ENCODE measurements around the gene ZNF521. TPM values are rescaled to one million over a fixed set of nuclear protein-coding genes. Genes with fewer than 3 reads are reported as not detected.

Gene ZNF521
- total RNA-seq, 1 donor from 2014 or later, result 57.1 TPM

GRCh38 chr18:25300492-25300891 lies 51.5 kb downstream of the ZNF521 start:
- no peak for ATAC-seq
- no peak for DNase-seq (ENCODE audit: low spot score)
- intact Hi-C loops (cut with DNase I), result no loop called here

GRCh38 chr18:25299426-25300300 lies 52.3 kb downstream of the ZNF521 start:
- intact Hi-C loops (cut with DNase I), result no loop called here
- ATAC-seq (peak; percentile 80), DNase-seq (ENCODE audit: low spot score) (no peak)

- ATAC-seq (peak; percentile 57), DNase-seq (ENCODE audit: low spot score) (peak; percentile 64)
- intact Hi-C loops (cut with DNase I), result no loop called here
Measured at GRCh38 chr18:25298853-25299274, 53.1 kb downstream of the ZNF521 start.

DNA sequence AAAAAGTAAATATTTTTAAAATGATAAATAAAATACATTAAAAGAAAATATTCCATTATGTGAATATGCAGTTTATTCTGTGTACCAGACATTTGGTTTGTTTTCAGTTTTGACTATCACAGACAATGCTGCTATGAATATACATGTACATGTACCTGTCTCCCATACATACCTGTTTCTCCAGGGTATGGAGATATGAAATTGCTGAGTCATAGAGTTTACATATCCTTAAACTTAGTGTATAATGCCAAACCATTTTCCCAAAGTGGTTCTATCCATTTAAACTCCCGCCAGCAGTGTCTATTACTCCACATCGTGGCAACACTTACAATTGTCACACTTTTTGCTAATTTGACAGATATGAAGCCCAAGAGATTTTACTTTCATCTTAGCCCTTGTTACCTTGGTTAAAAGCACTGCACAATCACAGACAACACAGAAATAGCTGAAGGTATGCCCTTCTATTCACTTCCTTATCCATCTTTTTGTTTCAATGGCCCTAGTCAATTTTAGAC lies 56.3 kb downstream of the ZNF521 start:
- intact Hi-C loops (cut with DNase I), result no loop called here
- ATAC-seq (no peak), DNase-seq (ENCODE audit: low spot score) (no peak)

DNA sequence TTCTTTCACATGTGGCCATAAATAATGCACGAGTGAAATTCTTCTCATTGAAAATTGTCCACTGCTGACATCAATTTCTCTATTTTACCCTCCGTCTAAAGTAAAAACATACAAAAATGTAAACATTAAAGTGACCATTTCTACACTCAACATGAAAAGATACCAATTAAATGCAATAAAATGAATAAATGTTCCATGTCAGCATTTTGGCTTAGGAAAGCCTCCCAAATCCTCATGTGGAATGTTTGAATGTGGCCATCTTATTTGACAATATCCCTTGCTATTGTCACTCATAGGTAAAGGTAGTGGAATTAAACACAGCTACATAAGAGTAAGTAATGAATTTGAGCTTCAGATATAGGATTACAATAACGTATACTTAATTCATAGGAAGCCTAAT lies 60.8 kb downstream of the ZNF521 start:
- ATAC-seq, result no peak
- DNase-seq (ENCODE audit: low spot score), result no peak
- intact Hi-C loops (cut with DNase I), result no loop called here

GRCh38 chr18:25289001-25289631 lies 62.9 kb downstream of the ZNF521 start:
- intact Hi-C loops (cut with DNase I), result no loop called here
- ATAC-seq, result peak; percentile 71

DNA sequence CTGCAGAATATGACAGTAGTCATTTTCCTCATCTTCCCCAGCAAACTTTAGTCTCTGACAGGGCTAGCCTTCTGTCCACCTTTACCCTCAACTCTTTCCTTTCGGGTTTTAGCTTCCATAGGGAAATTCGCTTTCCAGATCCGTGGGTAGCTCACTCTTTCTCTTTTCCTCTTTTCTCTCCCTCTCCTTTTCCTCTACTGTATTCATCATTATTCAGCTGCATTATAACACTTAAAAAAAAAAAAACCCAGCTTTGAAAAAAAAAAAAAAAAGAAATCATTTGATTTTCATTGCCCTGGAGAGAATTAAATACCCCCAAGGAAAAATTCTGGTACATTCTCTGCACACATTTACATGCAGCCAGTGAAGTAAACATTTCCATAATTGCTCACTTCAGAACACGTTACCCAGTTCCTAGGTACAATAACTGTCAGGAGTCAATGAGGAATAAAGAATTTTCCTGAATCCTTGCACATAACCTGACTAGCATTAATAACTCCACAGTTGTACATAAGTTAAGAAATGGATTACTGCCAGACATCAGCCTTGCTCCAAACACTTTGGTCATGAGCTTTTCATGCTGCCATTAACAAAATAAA lies 63.5 kb downstream of the ZNF521 start:
- ATAC-seq (no peak), DNase-seq (ENCODE audit: low spot score) (no peak)
- intact Hi-C loops (cut with DNase I), result no loop called here

More at GRCh38 chr18:25289001-25289631, 62.9 kb downstream of the ZNF521 start:
- DNase-seq (ENCODE audit: low spot score), result no peak

- DNase-seq (ENCODE audit: low spot score), result no peak
- no peak for ATAC-seq
- intact Hi-C loops (cut with DNase I), result no loop called here
Measured at GRCh38 chr18:25287106-25287505, 64.9 kb downstream of the ZNF521 start.

DNA sequence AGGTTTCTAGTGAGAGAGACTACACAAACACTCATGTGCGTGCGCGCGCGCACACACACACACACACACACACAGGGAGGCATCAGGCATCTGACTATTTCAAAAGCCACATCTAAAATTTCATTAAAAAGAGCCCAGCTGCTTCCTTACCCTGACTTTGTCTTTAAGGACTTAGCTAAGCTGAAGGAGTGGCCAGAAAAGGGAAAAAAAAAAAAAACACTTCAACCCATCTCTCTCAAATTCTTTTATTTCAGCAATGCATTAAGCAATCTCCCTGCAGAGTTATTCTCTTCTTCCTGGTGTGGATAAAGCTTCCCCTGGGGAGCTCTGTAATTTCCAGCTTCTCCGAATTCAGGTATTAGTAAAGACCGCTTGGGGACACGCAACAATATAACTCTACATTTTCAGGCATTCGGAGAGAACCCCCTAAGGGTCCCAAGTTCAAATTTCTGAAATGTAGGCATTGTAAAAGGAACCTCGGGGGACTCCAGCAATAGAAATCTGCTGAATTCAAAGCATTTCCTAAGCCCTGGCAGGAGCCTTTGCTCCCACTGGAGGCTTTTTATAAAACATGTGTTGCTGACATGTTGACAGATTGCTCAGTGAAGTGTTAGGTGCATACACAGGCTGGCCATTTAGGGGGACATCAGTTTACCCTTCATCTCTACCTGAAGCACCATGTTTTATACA lies 67.0 kb downstream of the ZNF521 start:
- ATAC-seq (peak; percentile 70), DNase-seq (ENCODE audit: low spot score) (no peak)
- intact Hi-C loops (cut with DNase I), result no loop called here

GRCh38 chr18:25284281-25284680 lies 67.7 kb downstream of the ZNF521 start:
- ATAC-seq (peak; percentile 32), DNase-seq (ENCODE audit: low spot score) (no peak)
- intact Hi-C loops (cut with DNase I), result no loop called here

DNA sequence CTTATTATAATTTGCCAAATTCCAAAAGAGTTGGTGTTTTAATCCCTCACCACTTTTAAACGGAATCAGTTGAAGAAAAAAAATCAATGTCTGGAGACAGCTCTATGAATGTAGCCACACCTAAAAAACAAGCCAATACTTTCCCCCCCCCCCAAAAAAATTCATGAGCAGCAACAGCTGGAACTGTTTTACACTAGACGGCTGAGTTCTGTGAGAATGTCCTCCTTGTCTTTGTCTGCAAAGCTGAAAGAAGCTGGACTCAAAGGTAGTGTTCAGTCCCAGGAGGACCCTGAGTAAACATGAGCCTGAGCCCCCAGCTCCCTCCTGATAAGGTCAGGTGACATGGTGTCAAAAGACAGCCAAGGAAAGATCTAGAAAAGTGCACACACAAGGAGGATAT lies 68.2 kb downstream of the ZNF521 start:
- ATAC-seq (peak; percentile 49), DNase-seq (ENCODE audit: low spot score) (no peak)
- intact Hi-C loops (cut with DNase I), result no loop called here

GRCh38 chr18:25282896-25283703 lies 68.9 kb downstream of the ZNF521 start:
- intact Hi-C loops (cut with DNase I), result no loop called here
- ATAC-seq, result no peak

DNA sequence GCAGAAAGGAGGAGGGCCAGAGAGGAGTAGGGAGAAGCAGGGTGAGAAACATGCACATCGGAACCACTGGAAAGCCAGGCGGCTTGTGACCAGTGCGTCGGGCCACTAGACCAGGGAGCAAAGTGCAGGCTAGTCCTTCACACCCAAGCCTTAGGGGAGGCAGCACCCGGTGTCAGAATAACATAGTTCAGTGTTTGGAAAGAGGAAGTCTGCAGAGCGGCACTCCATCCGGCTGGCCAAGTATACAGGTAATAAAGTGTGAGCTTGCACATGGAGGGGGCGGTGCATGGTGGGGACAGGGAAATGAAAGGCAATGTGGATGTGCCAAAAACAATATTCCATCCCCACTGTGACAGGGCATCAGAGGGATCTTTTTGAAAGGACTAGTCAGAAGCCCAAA lies 69.7 kb downstream of the ZNF521 start:
- no peak for DNase-seq (ENCODE audit: low spot score)
- ATAC-seq, result no peak
- intact Hi-C loops (cut with DNase I), result no loop called here

More at GRCh38 chr18:25282896-25283703, 68.9 kb downstream of the ZNF521 start:
- no peak for DNase-seq (ENCODE audit: low spot score)

- no peak for ATAC-seq
- intact Hi-C loops (cut with DNase I), result no loop called here
- no peak for DNase-seq (ENCODE audit: low spot score)
Measured at GRCh38 chr18:25281556-25281955, 70.4 kb downstream of the ZNF521 start.

DNA sequence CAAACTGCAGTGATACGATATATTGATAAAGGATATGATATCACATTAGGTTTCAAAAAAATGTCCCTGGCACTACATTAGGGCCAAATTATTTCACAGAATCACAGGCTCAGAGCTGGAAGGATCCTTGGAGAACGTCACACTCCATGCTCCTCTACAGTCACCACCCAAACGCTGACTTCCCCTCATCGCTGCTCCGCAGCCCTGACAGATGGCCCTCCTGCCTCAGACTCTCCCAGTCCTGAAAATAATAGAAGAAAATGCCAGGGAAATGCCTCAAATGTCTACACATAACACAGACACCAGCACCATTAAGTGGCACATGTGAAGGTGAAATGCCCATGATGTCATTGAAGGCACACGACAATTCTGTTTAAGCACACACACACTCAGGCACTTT lies 72.0 kb downstream of the ZNF521 start:
- DNase-seq (ENCODE audit: low spot score) (no peak), ATAC-seq (no peak)
- intact Hi-C loops (cut with DNase I), result no loop called here

DNA sequence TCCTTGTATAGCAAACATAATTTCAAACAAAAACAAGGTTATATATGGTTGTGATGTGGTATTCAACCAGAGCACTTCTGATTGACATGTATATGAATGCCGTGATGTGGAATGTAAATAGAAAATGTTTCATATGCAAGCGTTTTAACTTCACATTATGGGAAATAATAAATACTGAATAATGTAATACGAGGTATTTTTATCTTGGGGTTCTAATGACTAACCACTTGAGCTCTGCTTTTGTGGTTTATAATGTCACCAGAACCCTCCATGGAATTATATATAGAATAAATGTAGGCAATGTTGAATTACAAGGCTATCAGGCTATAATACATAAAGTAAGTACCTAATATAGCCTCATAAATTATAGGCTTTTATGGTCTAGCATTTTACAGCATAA lies 72.4 kb downstream of the ZNF521 start:
- ATAC-seq (no peak), DNase-seq (ENCODE audit: low spot score) (no peak)
- intact Hi-C loops (cut with DNase I), result no loop called here

GRCh38 chr18:25279133-25279532 lies 72.8 kb downstream of the ZNF521 start:
- ATAC-seq, result no peak
- DNase-seq (ENCODE audit: low spot score), result no peak
- intact Hi-C loops (cut with DNase I), result no loop called here

GRCh38 chr18:25278394-25278793 lies 73.6 kb downstream of the ZNF521 start:
- intact Hi-C loops (cut with DNase I), result no loop called here
- DNase-seq (ENCODE audit: low spot score) (no peak), ATAC-seq (no peak)

Measured in sciatic nerve (tissue), 2 donors.